Mucosa of descending colon (tissue), 3 donors: ENCODE measurements around the gene AKAP6. TPM values are rescaled to one million over a fixed set of nuclear protein-coding genes. Genes with fewer than 3 reads are reported as not detected.

Source experiments
- ATAC-seq: fragments of 200-7000 bp; cut with Tn5 transposase; one replicate; pipeline ENCODE4 v1.9.1; 2020; ENCODE audit warnings: mild to moderate bottlenecking, moderate library complexity
- DNase-seq, 3 donors: peaks; one replicate each; pipeline ENCODE4 v3.0.0-alpha.2; 2020
- H3K36me3 ChIP-seq: fragments of 200-600 bp; one replicate; pipeline ENCODE4 v1.8.0; 2021; ENCODE audit warnings: low read depth, mild to moderate bottlenecking
- H3K4me1 ChIP-seq: fragments of 200-600 bp; one replicate; pipeline ENCODE4 v1.8.0; 2021; ENCODE audit warnings: low read depth, mild to moderate bottlenecking
- H3K4me3 ChIP-seq: fragments of 200-600 bp; one replicate; pipeline ENCODE4 v1.8.0; 2021; ENCODE audit warnings: mild to moderate bottlenecking
- H3K9me3 ChIP-seq: fragments of 200-600 bp; one replicate; pipeline ENCODE4 v1.8.0; 2021; ENCODE audit warnings: mild to moderate bottlenecking
- intact Hi-C, 2 donors: fragments of 100-400 bp; cut with DNase I in 1 of 2; cut with micrococcal nuclease in 1 of 2; formaldehyde crosslinking; loops; one replicate each; pipeline versions ENCODE4 v1.11.0 to v1.11.1; 2022; cut with DNase I, micrococcal nuclease
- total RNA-seq, 3 donors: library from RNA; stranded (reverse); fragmentation: NEBNext Ultra II Directional in 2 of 3; extraction: Animal tissue kit (Norgen Biotek cat#: 25700) in 2 of 3; gene quantifications; one replicate each; pipeline versions ENCODE4 v1.2.1 to v1.2.4, GENCODE V29; 2021 to 2023
- TF ChIP-seq, protein P1 (sequence below): fragments of 200-600 bp; IDR thresholded peaks from one replicate; pipeline ENCODE4 v1.8.0; 2022; ENCODE audit warnings: antibody characterized with exemption, mild to moderate bottlenecking
- donor health status: DM: no; HTN: no; CAD: no; lungs with moderate emphysema.
- donor health status: DM: no; HTN: no; CAD: no.
- donor health status: DM: no; HTN: yes; CAD: no.

AKAP6 gene
- total RNA-seq, 3 donors from 2014 or later, result 4.2 to 30.8 (median 5.4) TPM

DNA sequence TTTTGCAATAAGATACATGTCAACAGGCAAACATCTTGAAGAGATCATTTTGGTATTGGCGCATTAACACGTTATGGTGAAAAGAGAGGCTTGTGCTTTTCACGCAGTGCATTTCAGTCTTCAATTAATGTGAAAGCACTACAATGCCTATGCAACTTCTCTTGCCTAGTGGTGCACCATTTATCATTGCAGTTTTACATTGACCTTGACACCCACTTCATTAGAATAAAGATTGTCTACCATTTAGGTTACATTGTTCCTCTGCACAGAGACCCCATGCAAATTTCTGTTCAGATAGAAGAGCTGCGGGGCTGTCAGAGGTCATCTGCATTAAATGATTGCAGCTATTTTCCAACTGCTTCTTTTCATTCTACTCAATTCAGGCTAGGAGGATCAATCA lies 397.4 kb downstream of the AKAP6 start:
- intact Hi-C loops, result no loop called here
- ATAC-seq, result no peak
- H3K4me3 ChIP-seq, result no peak overlapping the region
- no peaks in the 10 kb centered on the region for H3K36me3 ChIP-seq
- H3K9me3 ChIP-seq, result no peaks in the 10 kb centered on the region
- TF ChIP-seq, protein P1, sequence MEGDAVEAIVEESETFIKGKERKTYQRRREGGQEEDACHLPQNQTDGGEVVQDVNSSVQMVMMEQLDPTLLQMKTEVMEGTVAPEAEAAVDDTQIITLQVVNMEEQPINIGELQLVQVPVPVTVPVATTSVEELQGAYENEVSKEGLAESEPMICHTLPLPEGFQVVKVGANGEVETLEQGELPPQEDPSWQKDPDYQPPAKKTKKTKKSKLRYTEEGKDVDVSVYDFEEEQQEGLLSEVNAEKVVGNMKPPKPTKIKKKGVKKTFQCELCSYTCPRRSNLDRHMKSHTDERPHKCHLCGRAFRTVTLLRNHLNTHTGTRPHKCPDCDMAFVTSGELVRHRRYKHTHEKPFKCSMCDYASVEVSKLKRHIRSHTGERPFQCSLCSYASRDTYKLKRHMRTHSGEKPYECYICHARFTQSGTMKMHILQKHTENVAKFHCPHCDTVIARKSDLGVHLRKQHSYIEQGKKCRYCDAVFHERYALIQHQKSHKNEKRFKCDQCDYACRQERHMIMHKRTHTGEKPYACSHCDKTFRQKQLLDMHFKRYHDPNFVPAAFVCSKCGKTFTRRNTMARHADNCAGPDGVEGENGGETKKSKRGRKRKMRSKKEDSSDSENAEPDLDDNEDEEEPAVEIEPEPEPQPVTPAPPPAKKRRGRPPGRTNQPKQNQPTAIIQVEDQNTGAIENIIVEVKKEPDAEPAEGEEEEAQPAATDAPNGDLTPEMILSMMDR, result no peak
- no peaks in the 10 kb centered on the region for H3K4me1 ChIP-seq
- DNase-seq, result no peak

DNA sequence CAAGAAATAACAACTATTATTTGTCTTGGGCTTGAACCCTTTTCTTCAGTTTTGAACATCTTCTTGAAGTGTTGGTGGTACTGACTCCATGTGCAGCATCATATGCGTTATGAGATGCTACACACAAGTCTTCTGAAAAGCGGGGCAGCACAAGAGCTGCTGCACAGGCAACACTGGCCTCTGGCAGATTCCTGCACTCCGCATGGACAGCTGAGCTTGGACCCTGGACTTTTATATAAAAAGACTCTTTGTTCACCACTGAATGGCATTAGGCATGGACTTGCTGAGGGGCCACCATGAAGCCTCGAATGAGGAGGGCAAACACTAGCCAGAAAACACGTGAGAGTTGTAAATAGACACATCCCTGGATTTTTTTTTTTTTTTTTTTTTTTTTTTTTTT lies 398.7 kb downstream of the AKAP6 start:
- ATAC-seq (no peak), DNase-seq (no peak)
- Histone ChIP-seq H3K4me3 (no peak overlapping the region), H3K4me1 (no peaks in the 10 kb centered on the region), H3K36me3 (no peaks in the 10 kb centered on the region), H3K9me3 (no peaks in the 10 kb centered on the region)
- TF ChIP-seq, protein P1, result no peak
- intact Hi-C loops, result no loop called here

DNA sequence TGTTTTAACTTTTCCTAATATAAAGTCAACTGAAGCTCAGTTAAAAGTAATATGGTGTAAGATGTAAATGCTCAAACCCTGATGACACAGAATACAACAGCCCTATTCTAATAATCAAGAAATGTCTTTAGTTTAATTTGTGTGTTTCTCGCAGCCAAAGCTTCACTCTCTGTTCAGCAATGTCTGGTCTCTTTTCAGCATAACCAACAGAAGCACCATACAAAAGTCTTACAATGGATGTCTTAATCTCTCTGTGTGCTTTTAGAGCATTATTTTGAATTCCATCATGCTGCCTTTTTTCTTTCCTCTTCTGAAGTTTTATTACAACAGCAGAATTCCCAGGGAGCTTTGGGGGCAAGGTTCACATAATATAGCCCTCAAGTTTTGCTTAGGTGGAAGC lies 399.4 kb downstream of the AKAP6 start:
- Histone ChIP-seq H3K9me3 (no peaks in the 10 kb centered on the region), H3K36me3 (no peaks in the 10 kb centered on the region), H3K4me3 (no peak overlapping the region), H3K4me1 (no peaks in the 10 kb centered on the region)
- intact Hi-C loops, result no loop called here
- DNase-seq, result no peak
- TF ChIP-seq, protein P1, result no peak
- no peak for ATAC-seq

DNA sequence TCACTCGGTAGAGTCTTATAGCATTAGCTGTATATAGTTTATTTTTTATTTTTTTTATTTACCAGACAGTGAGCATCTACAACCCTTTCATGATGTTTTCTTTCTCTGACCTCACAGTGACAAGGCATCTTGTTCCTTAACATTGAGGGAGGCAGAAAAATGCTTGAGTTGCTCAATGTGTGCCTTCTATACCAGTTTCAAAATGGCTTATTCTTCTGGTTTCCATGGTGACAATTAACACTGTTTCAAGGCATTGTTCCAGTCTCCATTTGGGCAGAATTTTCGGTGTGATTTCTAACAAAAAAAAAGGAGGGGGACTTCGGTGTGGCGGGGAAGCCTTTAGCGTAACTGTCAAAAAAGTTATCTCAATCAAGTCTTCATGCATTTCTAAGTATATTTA lies 399.9 kb downstream of the AKAP6 start:
- H3K4me1 ChIP-seq, result no peaks in the 10 kb centered on the region

DNA sequence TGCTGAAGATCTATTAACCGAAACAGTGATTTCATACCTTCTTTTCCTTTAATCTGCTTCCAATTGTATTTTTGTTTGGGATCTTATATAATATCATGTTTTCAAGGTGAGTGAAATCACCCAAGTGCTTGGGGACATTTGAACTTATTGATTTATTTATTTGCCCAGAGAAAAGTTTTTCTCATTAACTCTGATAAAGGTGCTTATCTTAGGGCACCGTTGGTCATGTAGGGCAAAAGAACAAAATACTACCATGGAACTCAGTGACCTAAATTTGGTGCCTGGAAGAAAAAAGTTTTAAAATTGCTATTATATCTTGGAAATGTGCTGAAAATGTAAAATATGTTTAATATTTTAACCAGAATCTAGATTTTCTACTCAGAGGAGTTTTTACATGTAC lies 402.2 kb downstream of the AKAP6 start:
- intact Hi-C loops, result no loop called here
- TF ChIP-seq, protein P1, result no peak
- no peaks in the 10 kb centered on the region for H3K9me3 ChIP-seq
- no peaks in the 10 kb centered on the region for H3K36me3 ChIP-seq
- H3K4me1 ChIP-seq, result no peaks in the 10 kb centered on the region
- no peak overlapping the region for H3K4me3 ChIP-seq
- ATAC-seq (no peak), DNase-seq (no peak)

More for the DNA sequence above, 399.9 kb downstream of the AKAP6 start:
- Histone ChIP-seq H3K36me3 (no peaks in the 10 kb centered on the region), H3K9me3 (no peaks in the 10 kb centered on the region), H3K4me3 (no peak overlapping the region)
- no peak for DNase-seq
- intact Hi-C loops, result no loop called here
- TF ChIP-seq, protein P1, result no peak
- no peak for ATAC-seq

DNA sequence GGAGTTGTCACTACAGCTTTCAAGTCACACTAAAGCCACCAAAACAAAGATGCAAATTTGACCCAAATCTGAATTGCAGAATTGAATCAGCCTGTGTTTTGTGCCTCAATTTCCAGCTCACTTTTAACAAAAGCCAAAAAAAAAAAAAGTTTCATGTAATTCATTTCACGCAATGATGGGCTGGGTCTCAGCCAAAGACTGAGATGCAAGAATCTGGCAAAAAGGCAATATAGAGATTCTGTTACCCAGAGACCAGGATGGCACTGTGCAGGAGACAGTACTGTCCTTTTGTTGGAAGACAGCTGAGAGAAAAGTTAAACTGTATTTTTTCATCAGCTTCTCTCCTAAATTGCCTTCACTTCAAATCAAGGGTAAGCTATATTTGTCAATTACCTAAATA lies 403.9 kb downstream of the AKAP6 start:
- intact Hi-C loops, result no loop called here

More for the DNA sequence above, 403.9 kb downstream of the AKAP6 start:
- no peaks in the 10 kb centered on the region for H3K36me3 ChIP-seq
- no peak for DNase-seq
- no peaks in the 10 kb centered on the region for H3K4me1 ChIP-seq
- TF ChIP-seq, protein P1, result no peak
- no peaks in the 10 kb centered on the region for H3K9me3 ChIP-seq
- no peak for ATAC-seq
- H3K4me3 ChIP-seq, result no peak overlapping the region
